GM19467 (cell line): ENCODE measurements around the gene FFAR1.

Experiments used
- ATAC-seq: cut with Tn5 transposase; IDR thresholded peaks from one replicate; pipeline ENCODE4 v1.9.1; 2021; ENCODE audit warnings: mild to moderate bottlenecking, moderate library complexity; ENCODE audit not compliant: unreplicated experiment

Gene FFAR1

DNA sequence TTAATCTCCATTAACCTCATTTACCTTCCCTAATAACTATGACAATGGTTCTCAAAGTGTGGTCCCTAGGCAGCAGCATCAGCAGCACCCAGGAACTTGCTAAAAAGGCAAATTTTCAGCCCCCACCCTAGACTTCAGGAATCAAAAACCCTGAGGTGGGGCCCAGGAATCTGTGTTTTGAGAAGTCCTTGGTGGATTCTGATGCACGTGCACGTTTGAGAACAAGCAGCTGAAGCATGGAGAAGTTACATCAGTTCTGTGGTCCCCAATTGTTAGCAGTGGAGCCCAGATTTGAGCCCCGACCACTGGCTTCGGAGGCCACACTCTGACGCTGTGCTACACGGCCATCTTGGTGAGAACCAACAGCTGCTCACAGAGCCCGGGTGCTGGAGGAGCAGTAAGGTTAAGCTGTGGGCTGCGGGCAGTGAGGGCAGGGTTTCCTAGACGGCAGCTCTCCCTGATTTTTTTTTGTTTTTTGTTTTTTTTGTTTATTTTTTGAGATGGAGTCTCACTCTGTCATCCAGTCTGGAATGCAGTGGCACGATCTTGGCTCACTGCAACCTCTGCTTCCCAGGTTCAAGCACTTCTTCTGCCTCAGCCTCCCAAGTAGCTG is 32.7 kb upstream of the FFAR1 start:
- no peak for ATAC-seq

DNA sequence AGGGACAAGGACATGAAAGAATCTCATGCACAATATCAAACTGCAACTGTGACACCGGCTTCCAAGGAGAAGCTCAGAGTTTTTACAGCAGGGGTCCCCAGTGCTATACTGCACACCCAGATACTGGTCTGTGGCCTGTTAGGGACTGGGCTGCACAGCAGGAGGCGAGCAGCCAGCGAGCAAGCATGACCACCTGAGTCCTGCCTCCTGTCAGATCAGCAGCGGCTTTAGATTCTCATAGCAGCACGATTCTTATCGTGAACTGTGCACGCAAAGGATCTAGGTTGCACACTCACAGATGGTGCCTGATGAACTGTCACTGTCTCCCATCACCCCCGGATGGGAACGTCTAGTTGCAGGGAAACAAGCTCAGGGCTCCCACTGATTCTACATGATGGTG is 31.8 kb upstream of the FFAR1 start:
- no peak for ATAC-seq

GRCh38 chr19:35316560-35316959 is 31.1 kb upstream of the FFAR1 start:
- ATAC-seq: no peak

GRCh38 chr19:35317464-35318043 is 30.1 kb upstream of the FFAR1 start:
- ATAC-seq: no peak

DNA sequence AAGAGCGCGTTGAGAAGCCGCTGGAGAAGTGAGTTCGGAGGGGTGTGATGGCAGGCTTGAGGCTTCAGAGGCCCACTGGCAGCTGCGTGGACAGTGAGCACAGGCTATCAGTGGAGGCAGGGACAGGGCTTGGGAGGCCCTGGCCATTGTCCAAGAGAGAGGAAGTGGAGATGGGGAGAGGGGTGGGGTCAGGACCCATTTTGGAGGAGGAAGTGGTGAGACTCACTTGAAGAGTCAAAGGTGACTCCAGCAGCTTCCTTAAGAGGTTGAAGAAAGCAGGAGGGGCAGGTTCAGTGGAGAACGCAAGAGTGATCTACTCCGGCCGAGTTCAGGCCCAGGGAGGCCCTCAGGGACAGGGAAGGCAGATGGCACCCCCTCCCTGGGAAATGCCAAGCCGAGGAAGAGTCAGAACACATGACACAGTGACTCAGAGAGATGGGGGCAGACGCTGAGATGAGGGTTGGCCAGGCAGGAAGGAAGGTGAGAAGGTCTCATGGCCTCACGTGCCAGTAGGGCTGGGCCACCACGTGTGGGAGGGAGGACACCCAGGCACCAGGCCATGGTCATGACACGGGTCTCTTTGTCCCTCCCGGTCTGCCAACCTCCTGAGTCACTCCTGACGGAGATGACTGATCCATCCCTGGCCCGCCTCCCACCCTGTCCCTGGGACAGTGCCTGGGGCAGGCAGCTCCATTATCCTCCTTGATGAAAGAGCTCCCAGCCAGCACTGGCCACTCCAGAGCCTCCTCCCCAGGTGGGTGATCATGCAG is 28.8 kb upstream of the FFAR1 start:
- ATAC-seq: no peak

GRCh38 chr19:35320065-35320713 is 27.5 kb upstream of the FFAR1 start:
- ATAC-seq: no peak

- no peak for ATAC-seq
These were observed 26.4 kb upstream of the FFAR1 start for GRCh38 chr19:35321291-35321690.

DNA sequence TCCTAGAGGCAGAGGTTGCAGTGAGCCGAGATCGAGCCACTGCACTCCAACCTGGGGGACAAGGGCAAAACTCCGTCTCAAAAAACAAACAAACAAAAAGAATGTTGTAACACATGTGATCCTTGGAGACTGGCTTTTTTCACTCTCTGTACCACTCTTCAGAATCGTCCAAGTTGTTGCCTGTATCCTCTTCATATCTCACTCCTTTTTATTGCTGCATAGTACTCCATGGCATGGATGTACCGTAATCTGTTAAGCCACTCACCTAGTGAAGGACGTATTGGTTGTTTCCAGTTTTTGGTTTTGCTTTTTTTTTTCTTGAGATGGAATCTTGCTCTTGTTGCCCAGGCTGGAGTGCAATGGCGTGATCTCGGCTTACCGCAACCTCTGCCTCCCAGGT is 25.7 kb upstream of the FFAR1 start:
- no peak for ATAC-seq

DNA sequence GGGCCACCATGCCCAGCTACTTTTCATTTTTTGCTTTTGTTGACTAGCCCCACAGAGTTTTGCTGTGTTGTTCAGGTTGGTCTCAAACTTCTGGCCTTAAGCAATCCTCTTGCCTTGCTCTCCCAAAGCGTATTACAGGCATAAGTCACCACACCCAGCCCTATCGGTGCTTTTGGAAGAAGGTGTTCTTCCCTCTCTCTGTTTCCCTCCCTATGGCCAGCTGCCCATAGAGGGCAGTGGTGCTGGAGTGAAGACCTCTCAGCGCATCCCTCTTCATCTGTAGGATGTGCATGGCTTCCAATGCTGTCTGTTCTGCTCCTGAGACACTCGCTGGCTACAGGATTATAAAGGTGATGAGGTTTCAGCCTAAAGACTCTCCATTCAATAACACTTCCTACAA is 20.1 kb upstream of the FFAR1 start:
- ATAC-seq: no peak

DNA sequence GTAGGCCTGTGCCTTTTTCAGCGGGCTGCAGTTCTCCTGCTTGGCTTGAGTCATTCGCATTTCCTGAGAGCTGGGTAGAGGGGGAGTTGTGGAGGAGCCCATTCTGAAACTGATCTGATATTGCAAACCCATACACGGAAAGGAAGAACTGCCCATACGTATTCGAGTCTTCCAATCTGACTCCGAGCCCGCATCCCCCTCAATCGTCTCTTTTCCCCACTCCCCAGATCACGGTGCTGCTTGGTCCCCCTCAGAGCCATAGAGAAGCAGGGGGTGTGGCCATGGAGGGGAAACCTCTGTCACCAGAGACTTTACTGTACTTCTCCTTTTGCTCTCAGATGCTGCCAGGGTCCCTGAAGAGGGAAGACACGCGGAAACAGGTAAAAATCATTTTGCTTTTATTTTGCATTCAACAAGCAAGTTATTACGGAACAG is 18.8 kb upstream of the FFAR1 start, which contains the start of gene CD22:
CD22 (plus strand) TSS at position 337 of the 435 bp plus-strand sequence. CDS start 2,854 bp downstream, outside the sequence.
- ATAC-seq: no peak

- no peak for ATAC-seq
These were observed 18.4 kb upstream of the FFAR1 start for GRCh38 chr19:35329323-35329722.

DNA sequence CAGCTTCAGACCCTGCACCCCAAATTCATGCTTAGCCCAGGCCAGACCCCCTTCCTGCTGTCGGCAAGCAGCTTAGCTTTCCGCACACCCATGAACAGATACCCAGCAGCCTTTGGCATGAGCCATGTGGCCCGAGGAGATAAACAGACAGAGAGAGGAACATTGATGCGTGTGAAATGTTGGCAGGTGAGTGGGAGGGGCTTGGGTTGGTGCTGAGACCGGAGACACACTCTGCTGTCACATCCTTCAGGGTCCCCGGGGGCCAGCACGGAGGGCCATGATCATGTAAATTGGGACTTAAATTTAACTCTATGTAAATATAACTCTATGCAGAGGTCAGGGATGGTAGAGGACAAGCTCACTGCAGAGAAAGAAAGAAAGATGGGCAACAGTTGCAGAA is 17.2 kb upstream of the FFAR1 start:
- peak; percentile 44 for ATAC-seq

DNA sequence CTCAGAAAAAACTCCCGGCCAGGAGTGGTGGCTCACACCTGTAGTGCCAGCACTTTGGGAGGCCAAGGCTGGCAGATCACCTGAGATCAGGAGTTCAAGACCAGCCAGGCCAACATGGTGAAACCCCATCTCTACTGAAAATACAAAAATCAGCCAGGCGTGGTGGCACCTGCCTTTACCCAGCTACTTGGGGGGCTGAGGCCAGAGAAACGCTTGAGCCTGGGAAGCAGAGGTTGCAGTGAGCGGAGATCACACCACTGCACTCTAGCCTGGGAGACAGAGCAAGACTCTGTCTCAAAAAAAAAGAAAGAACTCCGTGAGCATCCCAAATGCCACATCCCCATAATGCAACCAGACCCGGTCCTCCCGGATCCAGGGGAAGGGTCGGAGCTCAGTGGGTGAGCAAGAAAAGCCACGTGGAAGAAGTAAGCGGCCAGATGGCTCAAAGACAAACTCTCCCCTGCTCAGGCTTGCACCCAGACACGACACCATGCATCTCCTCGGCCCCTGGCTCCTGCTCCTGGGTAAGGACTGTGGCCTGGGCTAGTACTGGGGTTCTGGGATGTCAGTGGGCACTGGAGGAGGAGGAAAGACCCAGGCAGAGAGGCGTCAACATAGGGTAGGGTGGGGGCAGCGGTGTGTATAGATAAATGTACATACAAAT is 16.0 kb upstream of the FFAR1 start:
- ATAC-seq: no peak

DNA sequence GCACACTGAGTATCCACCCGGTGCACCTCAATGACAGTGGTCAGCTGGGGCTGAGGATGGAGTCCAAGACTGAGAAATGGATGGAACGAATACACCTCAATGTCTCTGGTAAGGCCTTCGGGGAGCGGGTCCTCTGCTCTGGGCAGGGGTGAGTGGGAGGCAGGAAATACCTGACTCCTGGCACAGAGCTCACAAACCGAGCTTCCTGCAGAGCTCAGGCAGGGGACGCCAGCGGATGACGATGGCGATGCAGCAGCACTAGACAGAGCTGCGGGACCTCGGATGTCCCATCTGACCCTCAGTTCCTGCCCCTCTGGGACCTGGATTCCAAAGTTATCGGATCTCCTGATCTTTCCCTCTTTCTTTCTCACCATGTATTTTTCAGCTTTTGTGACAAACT is 14.9 kb upstream of the FFAR1 start:
- ATAC-seq: no peak

DNA sequence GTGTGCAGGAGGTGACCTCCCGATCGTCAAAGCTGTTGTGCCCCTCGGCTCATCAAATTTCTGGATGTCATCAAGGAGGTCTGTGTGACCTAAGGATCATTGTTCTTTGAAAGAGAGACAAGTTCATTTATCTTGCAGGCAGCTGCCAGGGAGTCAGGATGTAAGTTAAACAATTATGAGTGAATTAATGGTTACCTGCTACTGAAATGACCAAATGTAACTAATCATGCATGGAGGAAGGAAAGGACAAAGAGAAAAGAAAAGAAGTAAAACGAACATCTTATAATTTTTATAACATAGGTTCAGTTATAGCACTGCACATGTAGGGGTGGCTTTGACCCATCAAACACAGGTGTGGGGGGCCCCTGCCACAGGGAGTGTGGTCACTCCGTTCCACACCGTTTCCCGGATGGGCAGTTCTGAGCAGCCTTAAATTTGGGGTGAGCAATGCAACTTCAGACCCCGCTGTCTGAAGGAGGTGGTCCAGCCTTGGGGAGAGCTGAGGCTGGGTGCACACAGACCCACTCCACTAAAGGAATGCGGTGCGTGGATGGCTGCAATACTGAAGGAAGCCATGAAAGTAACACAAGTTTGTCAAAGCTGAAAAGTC is 13.5 kb upstream of the FFAR1 start:
- ATAC-seq: no peak

- ATAC-seq: no peak
These were observed 11.3 kb upstream of the FFAR1 start for GRCh38 chr19:35336166-35336955.

- ATAC-seq: no peak
These were observed 10.4 kb upstream of the FFAR1 start for GRCh38 chr19:35337097-35337983.

DNA sequence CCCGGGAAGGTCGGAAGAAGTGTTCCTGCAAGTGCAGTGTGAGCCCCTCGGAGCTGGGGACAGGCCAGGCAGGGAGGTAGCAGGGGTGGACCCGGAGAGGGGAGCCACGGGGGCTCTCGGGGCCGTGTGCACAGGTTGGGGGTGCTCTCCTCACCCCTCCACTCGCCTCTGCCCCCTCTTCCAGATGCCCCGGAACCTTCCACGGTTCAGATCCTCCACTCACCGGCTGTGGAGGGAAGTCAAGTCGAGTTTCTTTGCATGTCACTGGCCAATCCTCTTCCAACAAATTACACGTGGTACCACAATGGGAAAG is 9.8 kb upstream of the FFAR1 start:
- no peak for ATAC-seq

GRCh38 chr19:35340431-35340830 is 7.3 kb upstream of the FFAR1 start:
- no peak for ATAC-seq
